Measurements from ENCODE around the gene PCIF1.

DNA sequence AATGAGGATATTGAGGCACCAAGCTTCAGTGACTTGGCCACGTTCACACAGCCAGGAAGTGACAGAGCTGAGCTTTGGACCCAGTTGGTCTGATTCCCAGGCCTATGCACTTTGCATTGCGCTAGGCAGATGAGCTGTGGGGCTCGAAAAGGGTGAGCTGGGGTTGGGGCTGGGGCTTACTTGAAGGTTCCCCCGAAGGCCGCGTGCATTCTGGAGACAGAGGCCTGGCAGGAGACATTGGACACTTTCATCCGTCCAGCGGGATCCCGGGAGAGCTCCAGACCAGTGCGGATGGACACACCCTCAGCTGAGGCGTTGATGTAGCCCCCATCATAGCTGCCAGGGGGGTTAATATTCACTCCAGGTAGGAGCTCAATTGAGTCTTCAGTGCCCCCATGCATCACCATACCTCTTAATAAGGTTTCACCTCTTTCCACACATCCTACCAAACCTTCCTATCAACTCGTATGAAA, 25.1 kb upstream of the PCIF1 start:
- TF ChIP-seq, protein P1, sequence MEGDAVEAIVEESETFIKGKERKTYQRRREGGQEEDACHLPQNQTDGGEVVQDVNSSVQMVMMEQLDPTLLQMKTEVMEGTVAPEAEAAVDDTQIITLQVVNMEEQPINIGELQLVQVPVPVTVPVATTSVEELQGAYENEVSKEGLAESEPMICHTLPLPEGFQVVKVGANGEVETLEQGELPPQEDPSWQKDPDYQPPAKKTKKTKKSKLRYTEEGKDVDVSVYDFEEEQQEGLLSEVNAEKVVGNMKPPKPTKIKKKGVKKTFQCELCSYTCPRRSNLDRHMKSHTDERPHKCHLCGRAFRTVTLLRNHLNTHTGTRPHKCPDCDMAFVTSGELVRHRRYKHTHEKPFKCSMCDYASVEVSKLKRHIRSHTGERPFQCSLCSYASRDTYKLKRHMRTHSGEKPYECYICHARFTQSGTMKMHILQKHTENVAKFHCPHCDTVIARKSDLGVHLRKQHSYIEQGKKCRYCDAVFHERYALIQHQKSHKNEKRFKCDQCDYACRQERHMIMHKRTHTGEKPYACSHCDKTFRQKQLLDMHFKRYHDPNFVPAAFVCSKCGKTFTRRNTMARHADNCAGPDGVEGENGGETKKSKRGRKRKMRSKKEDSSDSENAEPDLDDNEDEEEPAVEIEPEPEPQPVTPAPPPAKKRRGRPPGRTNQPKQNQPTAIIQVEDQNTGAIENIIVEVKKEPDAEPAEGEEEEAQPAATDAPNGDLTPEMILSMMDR (IDR thresholded peaks at IDR 0.05): peak in 1 of 3 donors; percentile 7
- no peak for TF ChIP-seq POLR2A (IDR thresholded peaks at IDR 0.05)
